ENCODE results near the gene MAP3K8.

MAP3K8 gene

DNA sequence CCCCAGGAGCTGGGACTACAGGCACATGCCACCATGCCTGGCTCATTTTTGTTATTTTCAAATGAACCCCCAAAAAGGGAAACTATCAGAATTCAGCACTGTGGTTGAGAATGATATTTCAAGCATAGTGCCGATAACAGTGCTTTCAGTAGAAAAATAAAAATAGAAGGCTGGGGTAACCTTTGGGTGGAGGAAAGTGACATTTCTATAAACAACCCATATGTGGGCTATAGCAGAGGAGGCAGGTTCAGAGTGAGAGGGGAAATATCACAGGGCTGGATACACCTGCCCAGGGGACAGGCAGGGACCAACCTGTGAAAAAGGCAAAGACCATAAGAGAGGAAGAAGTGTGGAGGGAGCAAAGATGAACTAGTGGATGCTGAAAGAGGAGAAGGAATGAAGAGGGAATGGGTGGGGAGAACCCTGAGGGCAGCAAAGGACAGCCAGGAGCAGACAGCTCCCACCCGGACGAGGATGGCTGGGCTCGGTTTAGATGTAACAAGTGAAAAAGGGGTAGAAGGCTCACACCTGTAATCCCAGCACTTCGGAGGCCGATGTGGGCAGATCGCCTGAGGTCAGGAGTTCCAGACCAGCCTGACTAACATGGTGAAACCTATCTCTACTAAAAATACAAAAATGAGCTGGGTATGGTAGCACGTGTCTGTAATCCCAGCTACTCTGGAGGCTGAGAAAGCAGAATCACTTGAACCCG, 56.5 kb downstream of the MAP3K8 start:
- DNase-seq: no peak

DNA sequence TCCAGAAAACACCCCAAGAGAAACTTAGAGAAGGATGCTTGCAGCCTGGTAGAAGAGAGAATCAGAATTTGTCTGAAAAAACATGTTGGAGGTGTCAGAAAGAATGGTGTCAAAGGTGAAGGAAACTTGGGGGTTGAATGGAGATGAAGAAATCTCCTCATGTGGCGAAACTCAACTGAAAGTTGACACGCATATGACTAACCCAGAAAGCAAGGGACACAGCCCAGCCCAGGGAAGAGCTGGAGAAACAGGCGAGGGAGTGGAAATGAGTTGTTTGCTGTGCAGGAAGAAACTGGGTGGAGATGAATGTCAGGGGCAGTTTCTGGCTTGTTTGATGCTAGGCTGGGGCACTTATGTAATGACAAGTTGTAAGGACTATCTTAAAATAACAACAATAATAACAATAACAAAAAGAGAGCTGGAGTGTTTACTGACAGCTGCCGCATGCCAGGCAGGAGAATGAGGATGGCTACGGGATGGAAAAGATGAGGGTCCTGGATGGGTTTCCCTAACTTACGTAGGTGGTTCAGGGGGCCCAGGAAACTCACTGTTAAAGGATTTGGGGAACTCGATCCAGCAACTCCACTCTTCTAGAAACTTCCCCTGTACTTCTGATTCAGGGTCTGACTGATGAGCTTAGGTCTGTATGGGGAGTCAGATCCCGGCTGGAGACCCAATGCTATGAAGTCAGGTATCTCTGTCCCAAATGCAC, 57.4 kb downstream of the MAP3K8 start:
- DNase-seq: no peak

DNA sequence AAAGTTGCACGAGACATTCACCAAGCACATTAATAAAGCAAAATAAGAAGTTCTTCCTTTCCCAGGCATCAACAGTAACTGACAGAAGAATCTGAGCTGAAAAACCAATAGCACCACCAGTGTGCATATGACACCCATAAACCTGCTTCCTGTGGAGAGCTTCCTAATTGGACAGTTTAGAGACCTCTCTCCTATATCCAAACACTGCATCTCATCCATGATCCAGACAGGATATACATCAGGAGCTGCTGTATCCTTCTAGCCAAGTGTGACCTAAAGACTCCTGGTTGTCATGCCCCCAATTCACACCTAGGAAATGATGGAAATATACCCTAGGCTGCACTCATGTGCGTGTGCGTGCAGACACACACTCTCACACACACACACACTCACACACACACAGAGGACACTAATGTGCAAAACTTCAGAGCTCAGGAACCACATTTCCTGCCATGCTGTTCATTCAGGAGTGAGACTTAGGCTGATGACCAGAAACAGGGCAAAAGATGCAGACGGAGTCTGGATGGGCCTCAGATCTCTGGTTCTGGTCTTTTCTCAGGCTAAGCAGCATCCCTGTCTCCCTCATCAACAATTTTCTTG, 58.0 kb downstream of the MAP3K8 start:
- no peak for DNase-seq

DNA sequence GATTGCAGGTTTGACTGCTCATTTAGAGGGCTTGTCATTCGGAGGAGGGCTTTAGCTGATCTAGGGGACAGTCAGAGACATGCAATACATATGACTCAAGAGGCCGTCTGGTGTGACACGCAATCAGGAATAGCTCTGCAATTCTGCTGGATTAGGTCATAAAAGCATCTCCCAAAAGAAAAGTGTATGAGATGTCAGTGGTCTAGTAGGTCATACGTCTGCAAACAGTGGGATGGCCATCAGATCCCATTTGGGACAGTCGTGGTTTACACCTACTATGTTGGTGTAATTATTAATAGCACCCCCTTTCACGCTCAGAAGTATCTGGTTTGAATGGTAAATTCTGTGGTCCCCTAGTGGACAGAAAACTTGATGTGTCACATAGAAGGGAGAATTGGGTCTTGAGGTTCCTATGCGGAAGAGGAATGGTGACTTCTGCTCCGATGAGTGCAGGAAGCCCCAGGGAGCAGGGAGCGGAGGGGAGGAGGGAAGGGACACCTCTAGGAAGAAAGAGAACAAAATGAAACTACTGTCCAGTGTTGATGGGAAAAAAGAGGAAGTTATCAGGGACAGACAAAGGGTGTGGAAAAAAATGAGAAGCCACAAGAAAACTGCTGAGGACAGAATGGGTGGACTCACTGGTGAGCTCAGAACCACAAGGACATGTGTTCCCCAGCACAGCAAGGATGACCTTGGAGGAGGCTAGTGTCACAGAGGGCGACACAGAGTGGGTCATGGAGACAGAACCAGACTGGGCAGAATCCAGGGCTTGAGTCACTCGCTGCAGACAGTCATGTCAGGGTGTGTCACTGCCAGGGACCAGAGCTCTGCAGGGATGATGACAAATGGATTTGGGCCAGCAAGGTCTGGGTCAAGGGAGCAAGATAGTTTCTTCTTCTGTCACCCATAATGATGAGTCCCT, 59.9 kb downstream of the MAP3K8 start:
- DNase-seq: peak in 8 of 14 donors; percentile 7 to 44 (median 17)

DNA sequence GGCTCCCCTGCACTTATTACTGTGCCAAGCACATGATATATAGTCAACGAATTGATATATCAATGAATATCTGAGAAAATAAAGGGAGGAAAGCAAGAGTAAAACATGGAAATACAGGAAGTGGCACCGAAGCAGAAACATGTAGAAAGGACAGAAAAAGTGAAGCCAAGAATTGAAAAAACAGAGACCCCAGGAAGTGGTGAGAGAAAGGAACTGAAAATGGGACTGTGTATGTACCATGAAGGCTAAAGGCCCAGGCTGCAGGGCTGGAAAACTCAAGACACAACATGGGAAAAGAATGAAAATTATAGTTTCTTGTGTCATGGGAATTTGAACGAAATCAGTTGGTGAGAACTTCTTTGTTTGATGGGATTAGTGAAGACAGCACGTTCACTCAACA, 60.6 kb downstream of the MAP3K8 start:
- no peak for DNase-seq

DNA sequence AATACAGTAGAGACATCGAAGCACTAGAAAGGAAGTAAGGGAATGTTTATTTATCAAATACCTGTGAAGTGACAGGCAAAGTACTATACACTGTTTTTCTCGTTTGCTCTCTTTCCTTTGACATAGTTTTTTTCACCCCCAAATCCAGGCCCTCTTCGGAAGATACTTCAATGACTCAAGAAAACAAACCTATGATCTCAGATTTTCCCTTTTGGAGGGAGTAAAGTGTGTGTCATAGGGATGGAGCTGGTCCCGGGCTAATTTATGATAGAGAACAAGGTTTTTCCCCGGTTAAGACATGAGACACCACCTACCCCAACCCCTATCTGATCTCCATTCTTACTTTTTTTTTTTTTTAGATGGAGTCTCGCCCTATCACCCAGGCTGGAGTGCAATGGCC, 61.7 kb downstream of the MAP3K8 start:
- no peak for DNase-seq

DNA sequence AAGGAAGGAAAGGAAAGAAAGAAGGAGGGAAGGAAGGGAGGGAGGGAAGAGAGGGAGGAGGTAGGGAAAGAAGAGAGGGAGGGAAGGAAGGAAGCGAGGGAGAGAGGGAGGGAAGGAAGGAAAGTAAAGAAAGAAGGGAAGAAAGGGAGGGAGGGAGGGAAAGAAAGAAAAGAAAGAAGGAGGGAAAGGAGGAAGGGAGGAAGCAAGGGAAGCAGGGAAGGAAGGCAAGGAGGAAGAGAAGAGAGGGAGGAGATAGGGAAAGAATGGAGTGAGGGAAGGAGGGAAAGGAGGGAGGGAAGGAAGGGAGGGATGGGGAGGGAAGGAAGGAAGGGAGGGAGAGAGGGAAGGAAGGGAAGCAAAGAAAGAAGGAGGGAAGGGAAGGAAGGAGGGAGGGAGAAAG, 65.8 kb downstream of the MAP3K8 start:
- DNase-seq: no peak

DNA sequence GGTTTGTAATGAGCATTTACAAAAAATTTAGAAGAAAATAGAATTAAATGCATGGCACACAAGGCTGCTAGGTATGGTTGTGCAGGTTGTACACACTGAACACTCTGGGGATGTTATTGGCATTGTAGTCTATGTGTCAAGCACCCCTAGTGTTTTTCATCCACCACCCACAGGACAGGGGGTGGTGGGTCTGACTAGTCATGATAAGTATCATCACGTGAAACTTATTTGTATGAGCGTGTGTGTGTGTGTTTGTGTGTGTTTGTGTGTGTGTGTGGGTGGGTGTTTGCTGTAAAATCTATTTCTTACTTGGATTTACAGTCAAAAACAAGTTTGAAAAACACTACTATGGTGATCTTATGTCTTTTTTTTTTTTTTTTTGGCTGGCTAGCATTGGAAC, 66.5 kb downstream of the MAP3K8 start:
- no peak for DNase-seq

DNA sequence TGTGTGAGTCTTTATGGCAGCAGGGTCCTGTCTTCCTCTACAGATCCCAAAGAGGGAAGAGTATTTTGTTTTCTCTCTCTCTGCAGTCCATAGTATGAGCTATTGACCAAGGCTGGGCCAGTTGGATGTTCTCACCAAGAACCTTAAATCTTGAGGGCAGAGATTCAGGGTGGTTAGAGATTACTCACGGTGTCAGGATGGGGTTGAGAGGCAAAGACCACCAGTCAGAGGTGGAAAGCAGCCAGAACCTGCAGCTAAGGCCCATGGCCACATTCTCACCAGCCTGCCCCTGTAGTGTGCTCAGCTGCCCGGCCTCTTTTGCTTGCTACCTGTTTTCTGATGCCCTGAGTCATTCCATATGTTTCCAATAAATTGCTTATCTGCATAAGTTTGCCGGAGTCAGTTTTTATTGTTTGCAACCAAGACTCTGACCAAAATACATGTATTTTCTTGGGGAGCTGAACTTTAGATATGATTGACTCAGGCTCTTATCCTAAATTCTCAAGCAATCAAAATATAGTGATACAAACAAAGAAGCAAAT, 67.0 kb downstream of the MAP3K8 start:
- DNase-seq: no peak

DNA sequence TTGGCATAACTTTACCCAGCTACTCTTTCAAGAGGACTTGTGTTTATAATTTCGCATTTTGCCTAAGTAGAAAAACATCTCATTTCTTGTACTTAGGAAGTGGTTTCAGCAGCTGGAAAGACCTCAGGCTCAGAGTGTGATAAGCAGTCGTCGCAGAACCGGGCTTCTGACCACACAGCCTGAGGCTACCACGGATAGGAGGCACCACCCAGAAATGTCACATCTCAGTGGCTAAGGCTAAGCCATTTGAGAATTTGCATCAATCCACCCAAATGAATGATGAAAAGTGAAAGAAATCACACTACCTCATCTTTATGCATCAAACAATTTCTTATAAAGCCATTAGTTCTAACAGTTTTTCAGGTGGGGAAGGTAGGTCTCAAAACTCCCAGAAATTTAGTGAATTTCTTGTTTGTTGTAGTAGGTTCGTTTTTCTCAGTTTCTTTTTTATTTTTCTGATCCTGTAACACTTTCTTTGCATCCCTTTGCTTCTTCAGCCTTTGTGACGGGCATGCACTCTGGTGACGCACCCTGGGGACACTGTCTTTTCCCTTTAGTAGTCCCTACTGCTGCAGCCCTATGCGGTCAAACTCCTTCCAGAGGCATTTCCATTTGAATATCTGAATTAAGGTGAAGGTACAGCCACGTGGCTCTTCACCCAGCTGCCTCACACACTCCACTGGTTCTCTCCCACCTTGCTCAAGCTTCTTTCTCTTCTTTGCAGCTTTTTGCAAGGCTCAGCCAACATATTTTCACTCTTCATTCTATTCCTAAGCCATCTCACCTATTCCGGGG, 68.5 kb downstream of the MAP3K8 start:
- DNase-seq: no peak

DNA sequence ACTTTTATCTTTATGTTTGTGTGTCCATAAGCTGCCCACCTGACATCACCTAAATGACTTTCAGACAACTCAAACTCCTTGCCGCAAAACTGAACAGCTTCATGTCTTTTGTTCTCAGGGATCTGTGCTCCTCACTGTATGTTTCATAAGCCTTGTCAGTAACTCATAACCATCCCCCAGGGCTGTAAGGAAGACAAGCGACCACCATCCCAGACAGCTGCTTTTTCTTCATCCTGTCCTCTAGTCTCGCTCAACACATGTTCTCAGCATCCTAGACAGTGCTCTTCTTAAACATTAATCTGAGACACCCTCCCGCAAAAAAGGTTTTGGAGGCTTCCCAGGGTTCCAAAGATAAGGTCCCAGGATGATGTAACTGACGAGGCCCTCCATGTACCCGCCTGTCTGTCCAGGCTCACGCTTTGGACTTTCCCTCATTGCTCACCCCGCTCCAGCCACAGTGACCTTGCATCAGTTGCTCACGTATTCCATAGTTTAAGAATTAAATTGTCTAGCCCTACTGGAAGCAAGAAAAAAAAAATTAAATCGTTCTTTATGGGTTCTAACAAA, 69.8 kb downstream of the MAP3K8 start:
- no peak for DNase-seq

DNA sequence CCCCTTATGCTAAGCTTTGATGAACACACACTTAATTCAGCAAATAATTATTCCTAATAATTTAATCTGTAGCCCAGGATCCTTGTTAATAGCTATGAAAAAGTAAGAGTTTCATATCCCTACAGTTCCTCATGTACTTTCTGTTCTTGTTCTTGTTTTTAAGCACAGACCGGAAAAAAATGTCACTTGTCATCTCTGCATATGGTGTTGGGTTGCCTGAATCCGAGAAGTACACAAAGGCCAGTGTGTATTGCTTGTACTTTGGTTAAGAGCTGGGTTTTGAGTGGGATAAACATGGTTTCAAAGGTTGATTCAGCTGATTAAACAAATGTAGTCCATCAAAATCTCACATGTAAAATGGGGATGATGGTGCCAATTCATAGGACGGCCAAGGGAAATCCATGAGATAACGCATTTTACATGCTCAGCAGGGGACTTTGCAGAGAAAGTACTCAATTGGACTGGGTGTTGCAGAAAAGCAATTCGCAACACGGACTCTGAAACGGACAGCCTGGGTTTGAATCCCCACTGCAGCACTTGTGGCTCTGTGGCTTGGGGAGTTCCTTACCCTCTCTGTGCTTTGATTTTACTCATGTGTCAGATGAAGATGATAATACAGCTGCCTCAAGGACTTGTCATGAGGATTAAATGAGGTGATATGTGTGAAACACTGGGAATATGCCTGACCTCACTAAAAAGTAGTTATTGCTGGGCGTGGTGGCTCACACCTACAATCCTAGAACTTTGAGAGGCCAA, 71.7 kb downstream of the MAP3K8 start:
- DNase-seq: no peak

DNA sequence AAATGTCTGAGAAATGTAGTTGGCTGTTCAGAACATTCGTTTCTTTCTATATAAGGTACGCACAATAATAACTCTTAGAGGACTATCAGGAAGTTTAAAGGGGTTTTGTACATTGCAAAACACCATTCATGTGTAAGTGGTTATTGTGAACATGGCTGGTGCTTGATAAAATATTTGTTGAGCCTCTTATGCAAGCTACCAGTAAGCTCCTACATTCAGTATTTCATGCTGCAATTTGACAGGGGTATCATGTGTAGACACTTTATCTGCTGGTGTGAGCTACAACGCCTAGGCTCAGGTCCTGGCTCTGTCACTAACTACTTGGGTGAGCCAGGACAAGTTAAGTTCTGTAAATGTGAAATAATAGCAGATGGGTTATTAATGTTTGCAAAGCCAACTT, 75.5 kb downstream of the MAP3K8 start:
- no peak for DNase-seq

DNA sequence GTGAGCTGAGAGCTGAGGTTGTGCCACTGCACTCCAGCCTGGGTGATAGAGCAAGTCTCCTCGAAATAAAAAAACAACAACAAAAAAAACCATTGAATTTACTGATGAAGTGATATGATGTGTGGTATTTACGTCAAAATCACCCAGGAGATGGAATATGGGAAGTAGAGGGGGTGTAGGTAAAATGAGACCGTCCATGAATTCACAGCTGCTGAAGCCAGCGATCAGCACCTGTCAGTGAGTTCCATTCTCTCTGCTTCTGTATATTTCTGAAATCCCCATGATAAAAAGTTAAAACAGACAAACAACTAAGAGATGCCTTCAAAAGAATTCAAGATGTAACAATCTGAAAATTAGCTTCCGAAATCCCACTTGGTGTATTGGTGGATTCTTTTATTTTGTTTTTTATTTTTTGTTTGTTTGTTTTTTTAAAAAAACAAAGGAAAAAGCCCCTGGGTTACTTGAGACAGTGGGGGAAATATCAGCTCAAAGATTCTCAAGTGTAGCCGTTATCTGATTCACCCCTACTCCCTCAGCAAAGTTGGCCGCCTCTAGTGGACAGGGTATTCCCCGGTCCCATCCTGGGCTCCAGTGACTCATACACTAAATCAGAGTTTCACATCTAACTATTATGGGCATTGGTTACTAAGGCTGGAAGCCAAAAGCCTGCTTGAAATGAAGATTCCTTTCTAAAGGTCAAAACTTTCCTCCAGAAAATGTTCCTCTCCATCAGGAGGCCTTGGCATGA, 76.4 kb downstream of the MAP3K8 start:
- no peak for DNase-seq

DNA sequence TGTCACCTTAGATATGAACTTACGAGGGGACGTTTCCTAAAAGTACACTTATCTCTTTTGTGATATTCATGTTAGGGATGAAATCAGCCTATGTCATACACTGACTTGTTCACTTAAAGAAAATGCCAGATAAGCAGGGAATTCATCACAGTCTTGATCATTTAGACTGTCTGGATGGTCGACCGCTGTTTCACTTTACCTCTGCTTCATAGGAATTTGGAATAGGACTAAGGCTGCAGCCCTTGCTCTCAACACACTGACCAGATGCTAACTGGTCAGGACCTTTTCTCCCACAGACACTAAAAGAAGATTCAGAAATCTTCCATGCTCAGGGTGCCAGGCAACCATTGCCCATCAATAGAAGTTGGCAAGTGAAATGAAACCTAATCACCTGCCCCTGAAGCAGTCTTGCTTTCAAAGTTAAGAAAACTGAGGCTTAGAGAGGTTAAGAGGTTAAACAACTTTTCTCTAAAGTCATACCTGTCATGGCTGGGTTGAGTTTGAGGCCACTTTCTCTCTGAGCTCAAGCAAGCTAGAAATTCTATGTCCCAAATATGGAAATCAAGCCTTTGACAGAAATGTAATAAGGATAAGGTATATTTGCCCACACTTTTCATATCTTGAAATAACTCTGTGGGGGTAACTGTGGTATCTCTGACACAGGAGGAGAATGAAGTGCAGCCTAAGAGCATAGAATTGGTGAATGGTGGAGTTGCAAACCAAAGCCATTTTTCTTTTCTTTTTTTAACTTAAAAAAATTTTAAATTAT, 77.1 kb downstream of the MAP3K8 start:
- DNase-seq: no peak

All from C1 segment of cervical spinal cord (tissue), 14 donors.